Measurements from ENCODE around the gene EYA2.

EYA2 gene

DNA sequence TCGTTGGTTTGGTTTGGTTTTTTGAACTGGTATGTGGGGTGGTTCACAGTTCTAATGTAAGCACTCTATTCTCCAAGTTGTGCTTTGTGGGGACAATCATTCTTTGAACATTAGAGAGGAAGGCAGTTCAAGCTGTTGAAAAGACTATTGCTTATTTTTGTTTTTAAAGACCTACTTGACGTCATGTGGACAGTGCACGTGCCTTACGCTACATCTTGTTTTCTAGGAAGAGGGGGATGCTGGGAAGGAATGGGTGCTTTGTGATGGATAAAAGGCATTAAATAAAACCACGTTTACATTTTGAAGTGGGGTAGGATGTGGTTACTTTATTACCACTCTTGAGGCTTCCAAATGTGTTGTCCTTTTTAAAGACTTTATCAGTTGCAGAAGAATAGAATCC, 293.9 kb downstream of the EYA2 start:
- no peak for TF ChIP-seq TAF1 (IDR thresholded peaks at IDR 0.05; ENCODE audit: borderline replicate concordance, low read depth, low read length)
- no peak for TF ChIP-seq POLR2A (IDR thresholded peaks at IDR 0.05; ENCODE audit: low read depth, low read length)
- no peak for DNase-seq (ENCODE audit: insufficient read length)
- FAIRE-seq = no peak

DNA sequence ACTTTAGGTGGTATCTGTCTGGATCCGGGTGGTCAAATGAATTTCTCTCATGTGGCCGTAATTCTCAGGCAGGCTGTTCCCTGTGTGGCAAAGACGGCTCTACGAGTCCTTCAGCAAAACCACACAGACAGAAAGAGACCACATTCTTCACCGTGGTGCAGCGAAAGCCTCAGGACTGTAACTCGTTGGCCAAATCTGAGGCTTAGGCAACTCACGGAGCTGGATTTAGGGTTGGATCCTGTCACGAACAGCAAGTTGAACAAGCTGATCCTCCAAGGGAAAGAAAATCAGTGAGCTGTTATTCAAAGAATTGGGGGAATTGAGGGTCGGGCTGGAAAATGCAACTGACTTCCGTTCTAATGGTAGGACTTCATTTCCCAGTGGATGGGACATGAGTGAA, 294.4 kb downstream of the EYA2 start:
- DNase-seq (ENCODE audit: insufficient read length) (no peak), FAIRE-seq (no peak)
- no peak for TF ChIP-seq POLR2AphosphoS5 (IDR thresholded peaks at IDR 0.05; ENCODE audit: low read depth, low read length)
- no peak for TF ChIP-seq POLR2A (IDR thresholded peaks at IDR 0.05; ENCODE audit: low read depth, low read length)
- TF ChIP-seq TAF1 (IDR thresholded peaks at IDR 0.05; ENCODE audit: borderline replicate concordance, low read depth, low read length) = no peak

DNA sequence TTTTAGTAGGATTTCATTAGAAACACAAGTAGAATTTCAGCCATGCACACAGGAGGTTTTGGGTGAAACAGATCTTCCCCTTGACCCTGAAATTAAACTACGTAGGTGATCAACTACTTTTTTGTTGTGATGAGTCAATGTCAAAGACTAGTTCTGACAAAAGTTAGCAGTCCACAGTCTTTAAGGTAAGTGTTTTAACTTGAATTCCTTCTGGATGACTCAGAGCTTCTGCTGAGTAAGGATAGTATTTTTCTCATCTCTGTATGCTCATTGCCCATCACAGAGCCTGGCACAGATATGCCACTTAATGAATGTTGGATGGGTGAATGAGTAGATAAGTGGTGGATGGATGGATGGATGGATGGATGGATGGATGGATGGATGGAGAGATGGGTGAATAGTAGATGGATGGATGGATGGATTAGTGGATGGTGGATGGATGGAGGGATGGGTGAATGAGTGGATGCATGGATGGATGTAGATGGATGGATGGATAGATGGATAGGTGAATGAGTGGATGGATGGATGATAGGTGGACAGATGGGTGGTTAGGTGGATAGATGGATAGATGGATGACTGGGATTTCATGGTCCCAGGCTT, 296.5 kb downstream of the EYA2 start:
- no peak for DNase-seq (ENCODE audit: insufficient read length)
- TF ChIP-seq POLR2A (IDR thresholded peaks at IDR 0.05; ENCODE audit: low read depth, low read length) = no peak
- TF ChIP-seq POLR2AphosphoS5 (IDR thresholded peaks at IDR 0.05; ENCODE audit: low read depth, low read length) = no peak
- TF ChIP-seq TAF1 (IDR thresholded peaks at IDR 0.05; ENCODE audit: borderline replicate concordance, low read depth, low read length) = no peak
- FAIRE-seq = no peak

DNA sequence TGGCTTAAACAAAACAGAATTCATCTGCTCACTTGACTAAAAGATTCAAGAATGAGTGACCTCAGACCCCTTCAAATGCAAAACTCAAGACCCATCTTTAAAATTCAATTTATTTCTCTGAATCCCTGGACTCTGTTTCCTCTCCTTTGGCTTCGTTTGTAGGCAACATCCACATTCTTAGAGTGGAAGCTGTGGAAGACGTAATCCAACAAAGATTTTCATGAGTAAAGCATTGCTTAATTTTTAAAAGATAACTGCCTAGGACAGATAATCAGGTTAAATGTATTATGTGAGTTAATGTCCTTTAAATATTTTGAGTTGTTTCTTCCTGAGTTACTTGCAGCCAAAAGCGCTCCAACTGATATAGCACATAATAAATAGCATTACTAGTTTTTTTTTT, 297.3 kb downstream of the EYA2 start:
- no peak for FAIRE-seq
- TF ChIP-seq POLR2AphosphoS5 (IDR thresholded peaks at IDR 0.05; ENCODE audit: low read depth, low read length) (no peak), POLR2A (IDR thresholded peaks at IDR 0.05; ENCODE audit: low read depth, low read length) (no peak), TAF1 (IDR thresholded peaks at IDR 0.05; ENCODE audit: borderline replicate concordance, low read depth, low read length) (no peak)
- DNase-seq (ENCODE audit: insufficient read length) = no peak

DNA sequence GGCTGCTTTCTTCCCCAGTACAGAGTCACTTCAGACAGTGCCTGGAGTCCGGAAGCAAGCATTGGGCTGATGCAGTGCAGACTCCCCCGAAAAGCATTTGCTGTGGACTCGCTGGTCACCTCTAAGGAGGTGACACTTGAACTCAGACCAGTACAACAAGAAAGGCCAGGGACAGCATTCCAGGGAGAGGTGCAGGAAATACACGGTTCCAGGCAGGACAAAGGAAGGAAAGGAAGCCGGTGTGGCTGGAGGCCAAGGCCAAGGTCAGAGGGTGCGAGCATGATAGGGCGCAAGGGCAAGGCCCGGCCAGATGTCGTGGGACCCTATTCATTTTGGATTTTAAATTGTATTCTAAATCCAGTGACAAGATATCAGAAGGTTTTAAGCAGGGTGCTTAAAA, 300.9 kb downstream of the EYA2 start:
- no peak for FAIRE-seq

DNA sequence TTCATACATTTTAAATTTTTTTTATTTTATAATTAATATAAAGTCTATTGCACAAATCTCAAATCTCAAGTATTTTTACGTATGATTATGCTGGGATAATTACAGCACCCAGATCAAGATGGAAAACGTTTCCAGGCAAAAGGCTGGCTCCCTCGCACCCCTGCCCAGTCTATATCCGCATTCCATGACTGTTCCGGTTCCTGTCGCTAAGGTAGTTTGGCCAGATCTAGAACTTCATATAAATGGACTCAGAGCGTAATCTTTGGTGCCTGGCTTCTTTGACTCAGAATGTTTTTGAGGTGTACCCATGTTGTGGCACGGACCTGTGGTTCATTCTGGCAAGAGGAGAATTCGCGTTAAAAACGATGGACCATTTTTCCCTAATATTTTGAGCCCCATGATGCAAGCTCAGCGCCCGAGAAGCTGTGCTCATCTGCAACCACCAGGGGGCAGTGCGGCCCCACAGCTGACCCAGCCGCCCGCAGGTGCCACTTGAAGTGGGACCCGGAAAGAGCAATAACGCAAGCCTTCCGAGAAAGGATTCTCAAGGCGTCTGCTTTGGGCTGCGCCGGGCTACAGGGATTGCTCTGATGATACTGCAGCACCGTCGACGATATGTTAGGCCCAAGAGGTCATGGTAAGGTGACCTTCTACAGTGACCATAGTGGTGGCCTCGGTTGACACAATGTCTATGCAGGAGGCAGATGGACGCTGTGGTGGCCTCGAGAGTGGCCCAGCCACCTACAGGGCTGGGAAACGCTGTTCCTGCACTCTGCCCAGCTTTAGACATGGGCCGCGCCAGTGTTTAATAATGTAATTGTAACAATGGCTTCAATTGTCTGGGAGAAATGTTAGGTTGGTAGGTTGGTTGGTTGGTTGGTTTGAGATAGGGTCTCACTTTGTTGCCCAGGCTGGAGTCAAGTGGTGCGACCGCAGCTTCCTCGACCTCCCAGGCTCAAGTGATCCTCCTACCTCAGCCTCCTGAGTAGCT, 301.7 kb downstream of the EYA2 start:
- FAIRE-seq (peak; percentile 57), DNase-seq (ENCODE audit: insufficient read length) (peak; percentile 71)
- TF ChIP-seq TAF1 (IDR thresholded peaks at IDR 0.05; ENCODE audit: borderline replicate concordance, low read depth, low read length) = no peak
- TF ChIP-seq POLR2A (IDR thresholded peaks at IDR 0.05; ENCODE audit: low read depth, low read length) = no peak
- no peak for TF ChIP-seq POLR2AphosphoS5 (IDR thresholded peaks at IDR 0.05; ENCODE audit: low read depth, low read length)

More for the DNA sequence above, 300.9 kb downstream of the EYA2 start:
- no peak for DNase-seq (ENCODE audit: insufficient read length)
- TF ChIP-seq TAF1 (IDR thresholded peaks at IDR 0.05; ENCODE audit: borderline replicate concordance, low read depth, low read length) (no peak), POLR2A (IDR thresholded peaks at IDR 0.05; ENCODE audit: low read depth, low read length) (no peak), POLR2AphosphoS5 (IDR thresholded peaks at IDR 0.05; ENCODE audit: low read depth, low read length) (no peak)

DNA sequence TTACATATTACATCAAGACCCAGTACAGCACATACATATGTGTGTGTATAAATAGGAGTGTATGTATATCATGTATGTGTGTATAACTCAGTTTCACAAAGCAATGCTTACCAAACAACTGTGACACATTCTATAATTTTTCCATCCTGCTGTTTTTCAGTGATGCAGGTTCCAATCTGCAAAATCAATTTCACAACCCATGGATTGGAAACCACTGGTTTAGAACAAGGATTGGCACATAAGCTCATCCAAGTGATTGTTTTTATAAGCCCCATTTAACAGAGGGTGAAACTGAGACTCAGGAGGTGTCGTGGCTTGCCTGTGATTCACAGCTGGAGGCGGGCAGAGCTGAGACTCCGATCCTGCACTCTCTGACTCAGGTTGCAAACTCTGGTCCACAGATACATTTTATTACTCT, 303.6 kb downstream of the EYA2 start:
- FAIRE-seq (no peak), DNase-seq (ENCODE audit: insufficient read length) (no peak)
- TF ChIP-seq POLR2AphosphoS5 (IDR thresholded peaks at IDR 0.05; ENCODE audit: low read depth, low read length) (no peak), TAF1 (IDR thresholded peaks at IDR 0.05; ENCODE audit: borderline replicate concordance, low read depth, low read length) (no peak), POLR2A (IDR thresholded peaks at IDR 0.05; ENCODE audit: low read depth, low read length) (no peak)

DNA sequence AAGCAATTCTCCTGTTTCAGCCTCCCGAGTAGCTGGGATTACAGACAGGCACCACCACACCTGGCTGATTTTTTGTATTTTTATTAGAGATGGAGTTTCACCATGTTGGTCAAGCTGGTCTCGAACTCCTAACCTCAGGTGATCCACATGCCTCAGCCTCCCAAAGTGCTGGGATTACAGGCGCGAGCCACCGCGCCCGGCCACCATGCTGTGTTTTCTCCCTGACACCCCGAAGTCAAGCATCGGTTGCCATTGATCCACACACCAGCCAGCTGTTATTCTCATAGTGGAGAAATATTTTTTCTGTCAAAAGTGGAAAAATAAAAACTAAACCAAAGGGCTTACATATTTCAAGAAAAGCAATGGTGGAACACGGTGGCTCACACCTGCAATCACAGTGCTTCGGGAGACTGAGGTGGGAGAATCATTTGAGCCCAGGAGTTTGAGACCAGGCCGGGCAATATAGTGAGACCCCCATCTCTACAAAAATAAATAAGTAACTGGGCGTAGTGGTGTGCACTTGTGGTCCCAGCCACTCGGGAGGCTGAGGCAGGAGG, 304.4 kb downstream of the EYA2 start:
- DNase-seq (ENCODE audit: insufficient read length) (no peak), FAIRE-seq (no peak)
- TF ChIP-seq POLR2A (IDR thresholded peaks at IDR 0.05; ENCODE audit: low read depth, low read length) (no peak), POLR2AphosphoS5 (IDR thresholded peaks at IDR 0.05; ENCODE audit: low read depth, low read length) (no peak), TAF1 (IDR thresholded peaks at IDR 0.05; ENCODE audit: borderline replicate concordance, low read depth, low read length) (no peak)

DNA sequence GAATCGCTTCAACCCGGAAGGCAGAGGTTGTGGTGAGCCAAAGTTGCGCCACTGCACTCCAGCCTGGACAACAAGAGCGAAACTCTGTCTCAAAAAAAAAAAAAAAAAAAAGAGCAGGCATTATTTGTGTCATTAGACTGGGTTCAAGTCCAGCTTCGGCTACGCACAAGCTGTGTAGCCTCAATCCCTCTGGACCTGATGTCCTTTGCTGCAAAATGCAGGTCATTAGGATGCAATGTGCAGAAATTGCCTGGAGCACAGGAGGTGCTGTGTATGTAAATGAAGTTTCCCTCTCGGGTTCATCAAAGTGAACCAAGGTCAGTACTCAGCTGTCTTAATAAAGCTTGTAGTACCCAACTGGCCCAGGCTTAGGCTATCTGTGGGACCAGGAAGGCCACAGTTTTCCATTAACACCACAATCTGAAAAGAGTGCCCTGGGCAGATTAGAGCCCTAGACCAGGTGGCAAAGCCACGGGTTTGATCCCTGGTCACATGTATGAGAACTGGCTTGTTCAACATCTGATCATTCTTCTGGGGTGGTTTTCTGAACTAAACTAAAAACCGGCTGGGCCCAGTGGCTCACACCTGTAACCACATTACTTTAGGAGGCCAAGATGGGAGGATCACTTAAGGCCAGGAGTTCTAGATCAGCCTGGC, 306.6 kb downstream of the EYA2 start:
- DNase-seq (ENCODE audit: insufficient read length) = no peak

DNA sequence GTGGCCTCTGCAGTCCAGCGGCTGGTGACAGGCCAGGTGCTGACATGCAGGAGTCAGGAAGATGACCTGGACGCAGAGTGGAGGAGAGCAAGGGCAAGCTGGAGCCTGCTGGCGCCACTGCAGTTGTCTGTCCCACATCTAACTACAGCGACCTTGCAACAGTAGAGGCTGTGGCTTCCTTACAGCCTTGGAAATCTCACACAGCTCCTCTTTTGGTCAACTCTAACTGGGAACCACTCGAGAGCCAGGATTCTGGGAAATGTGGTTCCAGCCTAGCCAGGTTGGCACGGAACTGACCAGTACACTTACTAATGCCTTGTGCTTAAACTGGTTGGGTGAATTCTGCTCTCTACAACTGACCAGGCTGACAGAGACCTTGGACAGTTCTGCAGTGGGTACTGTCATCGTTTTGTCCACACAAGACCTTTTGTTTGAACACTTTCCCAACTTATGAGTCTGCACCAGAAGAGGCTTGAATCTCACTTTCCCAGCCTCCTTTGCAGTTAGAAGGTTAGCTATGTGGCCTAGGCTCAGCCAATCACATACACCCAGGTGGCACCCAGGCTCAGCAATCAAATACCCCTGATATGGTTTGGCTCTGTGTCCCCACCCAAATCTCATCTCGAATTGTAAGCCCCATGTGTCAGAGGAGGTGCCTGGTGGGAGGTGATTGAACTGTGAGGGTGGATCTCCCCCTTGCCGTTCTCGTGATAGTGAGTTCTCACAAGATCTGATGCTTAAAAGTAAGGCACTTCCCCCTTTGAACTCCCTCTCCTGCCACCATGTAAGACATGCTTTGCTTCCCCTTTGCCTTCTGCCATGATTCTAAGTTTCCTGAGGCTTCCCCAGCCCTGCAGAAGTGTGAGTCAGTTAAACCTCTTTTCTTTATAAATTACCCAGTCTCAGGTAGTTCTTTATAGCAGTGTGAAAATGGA, 308.4 kb downstream of the EYA2 start:
- no peak for TF ChIP-seq POLR2A (IDR thresholded peaks at IDR 0.05; ENCODE audit: low read depth, low read length)
- TF ChIP-seq POLR2AphosphoS5 (IDR thresholded peaks at IDR 0.05; ENCODE audit: low read depth, low read length) = no peak
- FAIRE-seq (no peak), DNase-seq (ENCODE audit: insufficient read length) (no peak)

More for the DNA sequence above, 306.6 kb downstream of the EYA2 start:
- TF ChIP-seq TAF1 (IDR thresholded peaks at IDR 0.05; ENCODE audit: borderline replicate concordance, low read depth, low read length) = no peak
- TF ChIP-seq POLR2A (IDR thresholded peaks at IDR 0.05; ENCODE audit: low read depth, low read length) = no peak
- TF ChIP-seq POLR2AphosphoS5 (IDR thresholded peaks at IDR 0.05; ENCODE audit: low read depth, low read length) = no peak
- no peak for FAIRE-seq
